Stimulated activated naive CD8-positive, alpha-beta T cell treated with anti-CD3 and anti-CD28 coated beads, Interleukin-15, Interleukin-2, amounts not matched to agents 100 U/mL and 50 U/mL, for 24 hours (primary cell): ENCODE results near the gene CHRM5.
"Not testable (repeated sequence)": the region's sequence is repeated elsewhere in the genome, so short reads cannot be mapped to it uniquely, and the experiment has no call there.

ENCODE experiments used
- ATAC-seq: fragments of 150-1000 bp; cut with Tn5 transposase; one replicate; pipeline ENCODE4 v1.10.0; 2021
- DNase-seq: peaks from one replicate; pipeline ENCODE4 v3.0.0; 2021

The CHRM5 gene

GRCh38 chr15:34038871-34039789, 70.8 kb downstream of the CHRM5 start, which contains the start of gene AVEN:
TSS of gene AVEN (minus strand) at chr15:34039204. CDS start at chr15:34039046, 158 bp downstream.
- DNase-seq, result peak; percentile 68
- ATAC-seq, result peak; percentile 82

GRCh38 chr15:34039790-34040113, 71.5 kb downstream of the CHRM5 start:
- no peak for ATAC-seq
- DNase-seq, result peak; percentile 6

- ATAC-seq (no peak), DNase-seq (no peak)
These were observed 75.1 kb downstream of the CHRM5 start for GRCh38 chr15:34043391-34043790.

- DNase-seq (no peak), ATAC-seq (no peak)
These were observed 75.5 kb downstream of the CHRM5 start for GRCh38 chr15:34043813-34044212.

GRCh38 chr15:34046471-34047145, 78.3 kb downstream of the CHRM5 start:
- ATAC-seq, result no peak
- DNase-seq, result no peak

GRCh38 chr15:34047893-34048775, 79.8 kb downstream of the CHRM5 start:
- no peak for ATAC-seq
- DNase-seq, result no peak

- ATAC-seq (no peak), DNase-seq (no peak)
These were observed 80.8 kb downstream of the CHRM5 start for GRCh38 chr15:34049112-34049511.

DNA sequence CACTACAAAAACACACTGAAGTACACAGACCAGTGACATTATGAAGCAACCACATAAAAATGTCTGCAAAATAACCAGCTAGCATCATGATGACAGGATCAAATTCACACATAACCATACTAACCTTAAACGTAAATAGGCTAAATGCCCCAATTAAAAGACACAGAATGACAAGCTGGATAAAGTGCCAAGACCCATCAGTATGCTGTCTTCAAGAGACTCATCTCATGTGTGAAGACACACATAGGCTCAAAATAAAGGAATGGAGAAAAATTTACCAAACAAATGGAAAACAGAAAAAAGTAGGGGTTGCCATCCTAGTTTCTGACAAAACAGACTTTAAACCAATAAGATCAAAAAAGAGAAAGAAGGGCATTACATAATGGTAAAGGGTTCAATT, 82.1 kb downstream of the CHRM5 start:
- DNase-seq, ATAC-seq: not testable (repeated sequence)

GRCh38 chr15:34054081-34054707, 85.9 kb downstream of the CHRM5 start:
- ATAC-seq (no peak), DNase-seq (no peak)

DNA sequence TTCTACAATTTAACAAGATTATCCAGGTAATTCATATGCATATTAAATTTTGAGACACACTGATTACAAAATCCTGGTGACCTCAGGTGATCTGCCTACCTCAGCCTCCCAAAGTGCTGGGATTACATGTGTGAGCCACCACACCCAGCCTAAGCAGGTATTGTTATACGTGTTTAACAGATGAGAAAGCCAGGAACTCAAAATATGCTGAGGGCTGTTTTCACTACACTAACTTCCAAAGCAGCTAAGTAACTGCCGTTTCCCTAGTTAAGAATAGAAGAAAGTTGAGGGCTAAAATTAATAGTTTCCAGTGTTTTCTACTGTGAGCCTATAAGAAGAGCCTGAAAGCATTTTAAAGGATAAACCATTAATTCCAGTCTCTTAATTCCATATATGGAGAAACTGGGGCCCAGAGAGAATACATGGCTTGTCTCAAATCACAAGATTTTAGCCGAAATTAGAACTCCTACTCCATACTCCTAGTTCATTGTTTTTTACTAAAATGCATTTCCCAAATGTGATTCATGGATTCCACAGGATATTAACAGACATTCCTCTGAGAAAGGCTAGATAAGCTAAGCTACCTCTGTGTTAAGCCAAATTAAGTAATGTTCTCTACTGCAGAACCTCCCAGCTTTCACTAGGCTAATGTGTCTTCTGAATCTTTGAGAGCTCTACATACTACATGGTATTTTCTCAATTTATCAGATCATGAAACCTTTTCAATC, 87.7 kb downstream of the CHRM5 start:
- no peak for ATAC-seq
- DNase-seq, result no peak

- no peak for ATAC-seq
- DNase-seq, result no peak
These were observed 88.6 kb downstream of the CHRM5 start for GRCh38 chr15:34056911-34057310.

GRCh38 chr15:34059476-34059875, 91.2 kb downstream of the CHRM5 start:
- DNase-seq (no peak), ATAC-seq (no peak)

DNA sequence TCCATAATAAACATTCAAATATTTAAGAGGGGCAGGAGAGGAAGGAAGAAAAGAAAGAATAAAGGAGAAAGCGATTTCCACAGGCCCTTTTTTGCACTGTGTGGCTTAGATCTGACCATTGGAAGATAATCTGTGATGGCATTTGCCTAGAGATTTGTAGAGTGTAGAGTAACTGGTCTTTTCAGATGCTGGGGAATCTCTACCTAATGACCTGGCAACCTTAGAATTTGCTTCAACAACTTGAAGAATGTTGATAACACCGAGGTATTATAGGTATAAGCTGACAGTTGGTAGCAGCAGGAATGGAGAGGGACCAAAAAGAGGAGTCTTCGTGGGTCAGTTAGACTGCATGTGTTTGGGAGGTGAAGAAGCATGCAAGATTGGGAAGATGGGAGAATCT, 91.6 kb downstream of the CHRM5 start:
- no peak for DNase-seq

GRCh38 chr15:34064438-34064837, 96.1 kb downstream of the CHRM5 start:
- no peak for DNase-seq
- ATAC-seq, result no peak

More for the DNA sequence above, 91.6 kb downstream of the CHRM5 start:
- ATAC-seq, result no peak

- DNase-seq, result no peak
- no peak for ATAC-seq
These were observed 97.0 kb downstream of the CHRM5 start for GRCh38 chr15:34065261-34065660.

DNA sequence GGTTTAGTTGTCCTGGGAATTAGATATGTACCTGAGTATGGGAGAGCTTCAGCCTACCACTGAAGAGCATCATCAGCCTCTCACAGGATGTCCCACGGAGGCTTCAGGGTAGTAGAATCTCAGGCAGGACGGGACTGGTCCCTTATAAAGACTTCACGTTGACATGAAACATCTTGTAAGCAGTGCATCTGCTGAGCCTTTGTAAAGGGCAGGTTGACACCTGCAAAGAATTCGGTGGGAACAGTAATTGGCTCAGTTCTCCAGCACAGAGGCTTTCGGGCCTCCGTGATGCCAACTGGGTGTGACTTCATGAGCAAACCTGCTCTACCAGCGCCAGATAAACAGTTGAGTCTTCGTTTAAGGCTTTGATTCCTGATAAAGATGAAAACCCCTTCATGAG, 97.6 kb downstream of the CHRM5 start:
- no peak for DNase-seq
- no peak for ATAC-seq

- DNase-seq (no peak), ATAC-seq (no peak)
These were observed 101.7 kb downstream of the CHRM5 start for GRCh38 chr15:34070003-34070402.

DNA sequence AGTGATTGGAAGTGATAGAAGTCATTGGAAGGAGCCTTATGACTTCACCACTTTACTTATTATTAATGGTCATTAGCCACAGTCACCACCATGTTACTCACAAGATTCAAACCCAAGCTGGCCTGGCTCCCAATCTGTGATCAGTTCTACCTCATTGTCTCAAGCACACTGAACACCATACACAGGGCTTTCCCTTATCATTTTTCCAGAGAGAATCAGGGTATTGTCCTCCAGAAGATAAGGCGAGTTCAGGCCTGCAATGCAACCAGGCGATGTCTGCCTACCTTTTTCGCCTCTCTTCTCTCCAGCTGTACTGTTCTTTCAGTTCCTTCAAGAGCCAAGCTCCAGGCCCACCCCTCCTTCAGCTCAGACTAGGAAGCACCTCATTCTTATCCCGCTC, 108.5 kb downstream of the CHRM5 start:
- DNase-seq (no peak), ATAC-seq (no peak)

GRCh38 chr15:34078900-34079299, 110.6 kb downstream of the CHRM5 start:
- ATAC-seq, result no peak

DNA sequence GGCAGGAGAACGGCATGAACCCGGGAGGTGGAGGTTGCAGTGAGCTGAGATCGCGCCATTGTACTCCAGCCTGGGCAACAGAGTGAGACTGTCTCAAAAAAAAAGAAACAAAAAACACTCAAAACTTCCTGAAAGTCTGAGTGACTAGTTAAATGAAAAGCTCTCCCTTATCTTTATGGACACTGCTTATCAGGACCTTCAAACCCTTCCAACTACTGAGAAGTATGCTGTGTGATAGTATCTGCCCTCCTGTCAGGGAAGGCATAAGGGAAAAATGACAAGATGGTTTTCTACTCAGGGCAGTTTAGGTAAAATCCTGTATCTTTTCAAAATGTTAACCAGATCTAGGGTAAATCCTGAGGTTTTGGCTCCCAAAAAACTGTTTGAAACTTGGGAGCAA, 111.6 kb downstream of the CHRM5 start:
- ATAC-seq (no peak), DNase-seq (no peak)

More at GRCh38 chr15:34078900-34079299, 110.6 kb downstream of the CHRM5 start:
- no peak for DNase-seq

DNA sequence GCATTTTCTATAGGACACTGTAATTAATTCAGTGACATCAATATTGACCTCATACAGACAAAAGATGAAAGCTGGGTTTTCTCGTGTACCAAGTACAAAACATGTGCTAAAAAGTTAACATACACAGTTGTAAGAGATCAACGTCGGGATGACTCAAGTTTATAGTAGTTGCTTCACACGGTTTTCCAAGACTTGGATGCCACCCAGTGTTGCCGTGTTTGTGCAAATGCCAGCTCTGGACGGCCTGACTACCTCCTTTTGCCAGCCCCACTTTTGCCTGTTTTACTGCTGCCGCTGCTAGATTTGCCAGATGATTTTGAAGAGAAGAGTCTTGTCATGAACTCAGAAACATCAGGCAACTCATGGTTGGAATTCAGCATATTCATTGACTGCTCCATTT, 115.8 kb downstream of the CHRM5 start:
- DNase-seq, result no peak
- no peak for ATAC-seq
